PC-3 (cell line): Measurements from ENCODE around the gene EMX2.

Experiments used
- CTCF ChIP-seq: fragments of 300-600 bp; sonication (generic); conservative IDR thresholded peaks from 2 replicates; pipeline ENCODE4 v1.5.1; 2017; ENCODE audit warnings: antibody characterized with exemption, low read depth, mild to moderate bottlenecking, low read length
- EZH2 ChIP-seq: fragments of 300-600 bp; sonication (generic); IDR thresholded peaks from one replicate; pipeline ENCODE4 v1.6.1; 2017; ENCODE audit warnings: antibody characterized with exemption, mild to moderate bottlenecking, low read length; ENCODE audit not compliant: unreplicated experiment
- EZH2phosphoT487 ChIP-seq: fragments of 300-600 bp; sonication (generic); IDR thresholded peaks from 2 replicates; pipeline ENCODE4 v1.6.1; 2018; ENCODE audit warnings: mild to moderate bottlenecking, antibody characterized with exemption, low read length, borderline replicate concordance

DNA sequence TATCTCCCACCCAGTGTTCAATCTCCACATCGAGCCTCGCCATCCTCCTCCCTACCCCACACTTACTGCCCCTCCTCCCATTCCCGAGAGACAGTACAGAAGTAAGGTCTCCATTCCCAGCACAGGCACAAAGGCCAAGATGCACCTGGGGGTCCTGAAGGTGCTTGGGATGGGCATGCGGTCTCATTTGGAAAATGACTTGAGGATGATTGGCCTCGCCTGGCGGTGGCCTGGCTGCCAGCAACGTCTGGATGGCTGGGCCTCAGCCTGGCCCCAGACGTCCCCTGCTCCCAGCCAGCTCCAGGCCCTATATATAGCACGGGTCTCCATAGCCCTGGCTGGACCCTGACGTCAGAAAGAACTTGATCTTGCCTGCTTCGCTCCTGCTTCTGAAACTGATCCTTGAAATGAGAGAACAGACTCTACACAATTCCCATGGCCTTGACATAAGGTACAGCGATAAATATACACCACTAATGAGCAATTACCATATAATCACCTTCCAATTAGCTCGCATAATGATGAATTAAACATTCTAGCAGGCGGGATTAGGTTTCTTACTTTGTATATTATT is 11.8 kb downstream of the EMX2 start:
- no peak for TF ChIP-seq CTCF
- TF ChIP-seq EZH2, result no peak
- TF ChIP-seq EZH2phosphoT487, result no peak
